Skeletal muscle tissue (tissue), 4 donors: ENCODE data around the gene NR5A1. TPM values are rescaled to one million over a fixed set of nuclear protein-coding genes. Genes with fewer than 3 reads are reported as not detected.

Source experiments
- H3K27ac ChIP-seq: one replicate; pipeline ENCODE4 v1.7.0; 2013; ENCODE audit warnings: mild to moderate bottlenecking, low read depth, low read length, inconsistent platforms
- H3K27me3 ChIP-seq, 3 donors: one replicate each; pipeline ENCODE4 v1.7.0; 2013; ENCODE audit warnings: low read length in 3 of 3; ENCODE audit not compliant: control insufficient read depth in 3 of 3, insufficient read depth in 3 of 3
- H3K36me3 ChIP-seq, 3 donors: one replicate each; pipeline ENCODE4 v1.7.0; 2013; ENCODE audit warnings: low read length in 3 of 3; ENCODE audit not compliant: control insufficient read depth in 3 of 3, insufficient read depth in 3 of 3
- H3K4me1 ChIP-seq, 3 donors: one replicate each; pipeline ENCODE4 v1.7.0; 2013; ENCODE audit warnings: low read length in 3 of 3, mild to moderate bottlenecking in 3 of 3; ENCODE audit not compliant: control insufficient read depth in 3 of 3, insufficient read depth in 3 of 3
- H3K4me3 ChIP-seq, 3 donors: one replicate each; pipeline ENCODE4 v1.7.0; 2013; ENCODE audit warnings: low read length in 3 of 3
- H3K9ac ChIP-seq, 3 donors: one replicate each; pipeline ENCODE4 v1.7.0; 2013; ENCODE audit warnings: low read length in 3 of 3, mild to moderate bottlenecking in 3 of 3, moderate library complexity in 2 of 3, low read depth in 1 of 3
- H3K9me3 ChIP-seq, 3 donors: one replicate each; pipeline ENCODE4 v1.7.0; 2013; ENCODE audit warnings: low read length in 3 of 3; ENCODE audit not compliant: control insufficient read depth in 3 of 3
- total RNA-seq: library from RNA; depleted of rRNA; stranded (reverse); fragments of >200 nt; gene quantifications from one replicate; pipeline ENCODE4 v1.2.3, GENCODE V29; 2014
- donor health status: Osteomylitis.

Gene NR5A1
- total RNA-seq, 1 donor from 2014 or later: not detected

DNA sequence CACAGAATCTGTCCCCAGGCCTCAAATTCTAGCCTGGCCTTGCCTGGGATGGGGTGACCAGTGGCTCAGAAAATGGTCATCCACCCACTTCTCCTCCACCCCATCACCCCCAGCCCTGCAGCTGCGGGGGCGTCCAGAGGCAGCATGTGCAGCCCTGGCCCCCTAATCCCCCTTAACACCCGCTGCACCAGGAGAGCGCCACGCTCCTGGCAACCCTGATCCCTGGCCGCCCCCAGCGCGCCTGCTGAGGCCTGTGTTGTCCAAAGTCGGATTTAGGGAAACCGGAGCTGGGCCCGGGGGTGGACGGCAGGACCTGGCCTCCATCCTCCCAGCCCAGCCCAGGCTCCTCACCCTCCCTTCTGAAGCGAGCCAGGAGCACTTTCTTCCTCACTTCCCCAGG, 22.0 kb downstream of the NR5A1 start:
- Histone ChIP-seq H3K36me3 (no peaks in the 10 kb centered on the region), H3K27ac (no peak overlapping the region), H3K9me3 (no peaks in the 10 kb centered on the region), H3K4me1 (no peaks in the 10 kb centered on the region), H3K9ac (no peak overlapping the region), H3K27me3 (peaks cover 48 to 85% (median 62%) of the 10 kb centered on the region in 3 donors), H3K4me3 (no peak overlapping the region)

GRCh38 chr9:124483481-124483880, 23.7 kb downstream of the NR5A1 start:
- Histone ChIP-seq H3K36me3 (no peaks in the 10 kb centered on the region), H3K9me3 (no peaks in the 10 kb centered on the region), H3K9ac (no peak overlapping the region), H3K4me1 (no peaks in the 10 kb centered on the region), H3K27ac (no peak overlapping the region), H3K4me3 (no peak overlapping the region), H3K27me3 (peaks cover 61 to 86% (median 68%) of the 10 kb centered on the region in 3 donors)

DNA sequence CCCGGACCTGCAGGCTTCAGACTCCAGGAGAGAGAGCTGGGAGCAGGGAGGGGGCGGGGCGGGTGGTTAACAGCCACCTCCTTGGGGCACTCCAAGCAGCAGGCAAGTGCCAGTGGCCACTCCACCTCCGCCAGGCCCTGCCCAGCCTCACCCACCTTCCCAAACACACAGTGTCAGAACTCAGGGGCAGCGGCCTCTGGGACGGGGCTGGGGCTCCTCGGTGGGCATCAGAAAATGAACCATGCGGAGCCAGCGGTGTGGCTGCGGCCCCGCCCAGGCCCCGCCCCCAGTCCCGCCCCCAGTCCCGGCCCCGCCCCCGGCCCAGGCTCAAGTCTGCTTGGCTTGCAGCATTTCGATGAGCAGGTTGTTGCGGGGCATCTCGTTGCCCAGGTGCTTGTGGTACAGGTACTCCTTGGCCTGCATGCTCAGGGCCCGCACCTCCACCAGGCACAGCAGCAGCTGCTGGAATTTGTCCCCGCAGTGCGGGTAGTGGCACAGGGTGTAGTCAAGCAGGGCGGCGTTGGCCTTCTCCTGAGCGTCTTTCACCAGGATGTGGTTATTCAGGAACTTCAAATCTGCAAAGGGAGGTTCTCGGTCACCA, 24.7 kb downstream of the NR5A1 start:
- H3K9me3 ChIP-seq: no peaks in the 10 kb centered on the region
- H3K9ac ChIP-seq: no peak overlapping the region
- no peak overlapping the region for H3K27ac ChIP-seq
- H3K27me3 ChIP-seq: peaks cover 59 to 84% (median 72%) of the 10 kb centered on the region in 3 donors
- H3K4me3 ChIP-seq: no peak overlapping the region
- H3K36me3 ChIP-seq: no peaks in the 10 kb centered on the region
- peaks cover 0 to 2% (median 0%) of the 10 kb centered on the region in 3 donors for H3K4me1 ChIP-seq

DNA sequence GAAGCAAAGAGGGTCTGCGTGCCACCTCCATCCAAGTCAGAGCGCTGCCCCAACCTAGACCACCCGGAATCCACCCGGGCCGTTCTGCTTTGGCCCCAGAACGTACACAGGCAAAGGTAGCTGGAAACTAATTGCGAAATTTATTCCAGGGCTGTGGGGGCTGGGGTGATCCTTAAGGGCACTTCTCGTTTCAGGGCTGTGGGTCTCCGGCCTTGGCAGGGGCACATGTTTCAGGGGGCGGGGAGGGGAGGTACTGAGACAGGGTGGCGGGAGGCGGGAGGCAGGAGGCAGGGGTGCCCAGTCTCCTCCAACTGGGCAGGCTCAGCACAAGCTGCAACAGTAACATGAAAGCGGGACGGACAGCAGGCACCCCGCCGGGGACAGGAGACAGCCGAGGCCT, 26.1 kb downstream of the NR5A1 start:
- Histone ChIP-seq H3K9me3 (no peaks in the 10 kb centered on the region), H3K4me1 (peaks cover 0 to 2% (median 0%) of the 10 kb centered on the region in 3 donors), H3K4me3 (no peak overlapping the region), H3K27me3 (peaks cover 51 to 84% (median 71%) of the 10 kb centered on the region in 3 donors), H3K9ac (no peak overlapping the region), H3K36me3 (no peaks in the 10 kb centered on the region), H3K27ac (no peak overlapping the region)

- H3K27ac ChIP-seq: no peak overlapping the region
- no peak overlapping the region for H3K4me3 ChIP-seq
- H3K4me1 ChIP-seq: peaks cover 0 to 2% (median 0%) of the 10 kb centered on the region in 3 donors
- H3K27me3 ChIP-seq: peaks cover 49 to 86% (median 70%) of the 10 kb centered on the region in 3 donors
- H3K9me3 ChIP-seq: no peaks in the 10 kb centered on the region
- H3K36me3 ChIP-seq: no peaks in the 10 kb centered on the region
- no peak overlapping the region for H3K9ac ChIP-seq
Measured at GRCh38 chr9:124480621-124480981, 26.6 kb downstream of the NR5A1 start.

- no peak overlapping the region for H3K9ac ChIP-seq
Measured at GRCh38 chr9:124479947-124480620, 27.1 kb downstream of the NR5A1 start.

DNA sequence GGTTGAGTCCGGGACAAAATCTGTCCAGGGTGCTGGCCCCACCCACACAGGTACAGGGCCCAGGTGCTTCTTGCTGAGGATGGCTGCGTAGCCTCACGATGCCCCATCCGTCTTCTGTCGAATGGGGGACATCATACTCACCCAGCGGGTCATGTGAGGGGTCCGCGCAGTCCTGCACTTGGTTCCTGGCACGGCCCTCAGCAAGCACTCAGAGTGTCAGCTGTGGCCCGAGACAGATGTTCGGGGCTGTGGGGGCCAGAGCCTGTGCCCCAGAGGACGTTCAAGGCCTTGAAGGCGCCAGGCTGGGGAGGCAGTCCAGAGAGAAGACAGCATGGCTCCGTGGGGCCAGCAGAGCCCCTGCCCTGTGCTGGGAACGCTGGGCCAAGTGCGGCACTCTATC, 27.8 kb downstream of the NR5A1 start:
- Histone ChIP-seq H3K9ac (no peak overlapping the region), H3K4me3 (no peak overlapping the region), H3K27ac (no peak overlapping the region), H3K4me1 (peaks cover 0 to 2% (median 0%) of the 10 kb centered on the region in 3 donors), H3K36me3 (no peaks in the 10 kb centered on the region), H3K27me3 (peaks cover 51 to 83% (median 71%) of the 10 kb centered on the region in 3 donors), H3K9me3 (no peaks in the 10 kb centered on the region)

More at GRCh38 chr9:124479947-124480620, 27.1 kb downstream of the NR5A1 start:
- Histone ChIP-seq H3K9me3 (no peaks in the 10 kb centered on the region), H3K36me3 (no peaks in the 10 kb centered on the region), H3K27me3 (peaks cover 49 to 84% (median 70%) of the 10 kb centered on the region in 3 donors), H3K4me1 (peaks cover 0 to 2% (median 0%) of the 10 kb centered on the region in 3 donors), H3K4me3 (no peak overlapping the region), H3K27ac (no peak overlapping the region)

DNA sequence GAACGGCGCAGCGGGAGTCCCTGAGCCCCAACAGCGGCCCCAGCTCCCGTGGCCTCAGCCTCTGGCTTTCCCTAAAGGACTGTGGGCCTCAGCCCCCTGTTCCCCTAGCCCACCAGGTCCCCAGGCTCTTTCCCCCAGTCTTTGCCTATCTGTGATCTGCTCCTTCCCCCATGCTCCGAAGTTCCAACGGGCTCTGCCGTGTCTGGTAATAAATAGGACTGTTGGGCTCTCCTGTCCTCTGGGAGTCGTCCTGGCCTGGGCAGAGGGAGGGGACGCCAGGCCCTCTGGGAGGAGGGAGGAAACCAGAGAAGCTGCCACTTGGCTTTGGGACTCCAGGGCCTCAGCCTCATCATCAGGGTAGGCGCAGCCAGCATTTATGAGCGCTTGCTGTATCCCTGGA, 28.8 kb downstream of the NR5A1 start:
- peaks cover 0 to 2% (median 0%) of the 10 kb centered on the region in 3 donors for H3K4me1 ChIP-seq
- no peak overlapping the region for H3K27ac ChIP-seq
- H3K9me3 ChIP-seq: no peaks in the 10 kb centered on the region
- H3K27me3 ChIP-seq: peaks cover 44 to 76% (median 70%) of the 10 kb centered on the region in 3 donors
- no peak overlapping the region for H3K4me3 ChIP-seq
- no peaks in the 10 kb centered on the region for H3K36me3 ChIP-seq
- no peak overlapping the region for H3K9ac ChIP-seq

DNA sequence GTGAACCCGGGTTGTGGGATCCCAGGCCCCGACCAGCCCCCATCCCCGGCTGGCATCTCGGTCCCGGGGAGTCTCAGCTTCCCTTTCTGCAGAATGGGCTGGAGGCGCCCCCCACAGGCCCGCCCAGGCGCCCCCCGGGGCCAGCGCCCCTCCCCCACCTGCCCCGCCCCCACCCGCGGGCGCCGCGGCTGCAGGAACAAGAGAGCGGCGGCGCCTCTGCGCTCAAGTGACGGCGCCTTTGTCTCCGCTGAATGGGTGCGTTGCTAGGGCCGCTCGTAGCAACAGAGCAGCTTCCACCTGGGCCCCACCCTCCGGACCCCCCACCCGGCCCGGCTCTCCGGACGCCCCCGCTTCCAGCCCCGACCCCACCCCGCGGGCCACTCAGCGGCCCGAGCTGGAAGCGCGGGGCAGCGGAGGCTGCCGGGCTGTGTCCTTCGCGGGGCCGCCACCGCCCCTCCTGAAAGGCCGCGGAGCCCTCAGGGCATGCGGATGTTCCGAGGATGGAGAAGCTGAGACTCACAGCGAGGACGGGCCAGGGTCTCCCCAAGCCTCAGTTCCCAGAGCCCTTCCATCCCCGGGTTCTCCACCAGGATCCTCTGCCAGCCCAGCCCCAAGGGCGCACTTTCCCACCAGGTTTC, 29.4 kb downstream of the NR5A1 start:
- Histone ChIP-seq H3K27ac (no peak overlapping the region), H3K9me3 (no peaks in the 10 kb centered on the region), H3K27me3 (peaks cover 42 to 76% (median 69%) of the 10 kb centered on the region in 3 donors), H3K36me3 (no peaks in the 10 kb centered on the region), H3K9ac (no peak overlapping the region), H3K4me1 (peaks cover 0 to 2% (median 0%) of the 10 kb centered on the region in 3 donors), H3K4me3 (no peak overlapping the region)

GRCh38 chr9:124477211-124477647, 30.0 kb downstream of the NR5A1 start:
- Histone ChIP-seq H3K36me3 (no peaks in the 10 kb centered on the region), H3K4me3 (no peak overlapping the region), H3K9ac (no peak overlapping the region), H3K27ac (no peak overlapping the region), H3K9me3 (no peaks in the 10 kb centered on the region), H3K4me1 (peaks cover 0 to 2% (median 0%) of the 10 kb centered on the region in 3 donors), H3K27me3 (peaks cover 42 to 75% (median 68%) of the 10 kb centered on the region in 3 donors)
